ENCODE results near the gene GPR68.
"Not testable (repeated sequence)": the region's sequence is repeated elsewhere in the genome, so short reads cannot be mapped to it uniquely, and the experiment has no call there.

GPR68 gene

GRCh38 chr14:91187271-91187670 lies 57.2 kb downstream of the GPR68 start:
- no peak for DNase-seq

- no peak for DNase-seq
These were observed 57.9 kb downstream of the GPR68 start for GRCh38 chr14:91186515-91187066.

- DNase-seq, result no peak
These were observed 58.8 kb downstream of the GPR68 start for GRCh38 chr14:91185721-91186120.

- DNase-seq, result no peak
These were observed 59.9 kb downstream of the GPR68 start for GRCh38 chr14:91184559-91184958.

- not testable (repeated sequence) for DNase-seq
These were observed 61.8 kb downstream of the GPR68 start for GRCh38 chr14:91182753-91183152.

Data from DMS 273 treated with DMSO at 0.1 percent for 48 hours (cell line).